Astrocyte (in vitro differentiated cells and primary cell): ENCODE results near the gene TENT4A. TPM values are rescaled to one million over a fixed set of nuclear protein-coding genes. Genes with fewer than 3 reads are reported as not detected.

Experiments
- DNase-seq: peaks from one replicate; pipeline ENCODE4 v3.0.0-alpha.2; 2010; ENCODE audit warnings: low read depth
- FAIRE-seq: peaks from 2 replicates; lab custom pipeline; 2011; peaks lifted over from hg19 to GRCh38; lab: Jason Lieb, UNC
- H2AFZ ChIP-seq: 2 replicates; pipeline ENCODE4 v1.6.0; 2012; ENCODE audit warnings: low read depth, low read length, inconsistent platforms
- H3K27ac ChIP-seq: 2 replicates; pipeline ENCODE4 v1.5.1; 2011; ENCODE audit warnings: low read depth, low read length, inconsistent platforms
- H3K27me3 ChIP-seq: 2 replicates; pipeline ENCODE4 v1.6.0; 2011; ENCODE audit warnings: low read length, inconsistent platforms; ENCODE audit not compliant: insufficient read depth
- H3K36me3 ChIP-seq: 2 replicates; pipeline ENCODE4 v1.5.1; 2011; ENCODE audit warnings: low read length, inconsistent platforms; ENCODE audit not compliant: insufficient read depth
- H3K4me1 ChIP-seq: 2 replicates; pipeline ENCODE4 v1.5.1; 2011; ENCODE audit warnings: low read length, inconsistent platforms; ENCODE audit not compliant: insufficient read depth
- H3K4me2 ChIP-seq: 2 replicates; pipeline ENCODE4 v1.6.0; 2012; ENCODE audit warnings: low read length, inconsistent platforms
- H3K4me3 ChIP-seq: 2 replicates; pipeline ENCODE4 v1.5.1; 2011; ENCODE audit warnings: low read depth, mild to moderate bottlenecking, low read length, inconsistent platforms; ENCODE audit not compliant: insufficient read depth
- H3K79me2 ChIP-seq: 2 replicates; pipeline ENCODE4 v1.6.0; 2012; ENCODE audit warnings: mild to moderate bottlenecking, low read length, inconsistent platforms; ENCODE audit not compliant: insufficient read depth
- H3K9ac ChIP-seq: 2 replicates; pipeline ENCODE4 v1.6.0; 2012; ENCODE audit warnings: mild to moderate bottlenecking, low read length, inconsistent platforms
- H3K9me3 ChIP-seq: 2 replicates; pipeline ENCODE4 v1.5.1; 2012; ENCODE audit warnings: low read depth, mild to moderate bottlenecking, low read length, inconsistent platforms; ENCODE audit not compliant: insufficient read depth
- H4K20me1 ChIP-seq: 2 replicates; pipeline ENCODE4 v1.6.0; 2012; ENCODE audit warnings: low read length, inconsistent platforms; ENCODE audit not compliant: insufficient read depth
- H3K27ac Mint-ChIP-seq: one replicate; pipeline ENCODE4 v1.8.0; 2021; ENCODE audit warnings: mild to moderate bottlenecking, mixed read lengths; ENCODE audit not compliant: unreplicated experiment
- H3K27me3 Mint-ChIP-seq: one replicate; pipeline ENCODE4 v1.8.0; 2021; ENCODE audit warnings: low read depth, mixed read lengths; ENCODE audit not compliant: unreplicated experiment
- H3K36me3 Mint-ChIP-seq: one replicate; pipeline ENCODE4 v1.8.0; 2021; ENCODE audit warnings: low read depth, mixed read lengths; ENCODE audit not compliant: unreplicated experiment
- H3K4me1 Mint-ChIP-seq: one replicate; pipeline ENCODE4 v1.8.0; 2021; ENCODE audit warnings: low read depth, mixed read lengths; ENCODE audit not compliant: unreplicated experiment
- H3K4me3 Mint-ChIP-seq: one replicate; pipeline ENCODE4 v1.8.0; 2021; ENCODE audit warnings: mild to moderate bottlenecking, moderate library complexity, mixed read lengths; ENCODE audit not compliant: unreplicated experiment
- H3K9me3 Mint-ChIP-seq: one replicate; pipeline ENCODE4 v1.8.0; 2021; ENCODE audit warnings: mild to moderate bottlenecking, mixed read lengths; ENCODE audit not compliant: unreplicated experiment
- EZH2 ChIP-seq: IDR thresholded peaks from 2 replicates; pipeline ENCODE4 v1.6.1; 2012; ENCODE audit warnings: mild to moderate bottlenecking, low read length, inconsistent platforms; ENCODE audit not compliant: insufficient read depth
- total RNA-seq: library from RNA; stranded (reverse); gene quantifications from 2 replicates; pipeline ENCODE4 v1.2.1, GENCODE V29; 2021
- TF ChIP-seq, protein P1 (sequence below): IDR thresholded peaks from 2 replicates; pipeline ENCODE4 v1.5.1; 2011; ENCODE audit warnings: low read depth, mild to moderate bottlenecking, inconsistent platforms, low read length, moderate library complexity; ENCODE audit not compliant: insufficient read depth

TENT4A gene
- total RNA-seq, 1 donor from 2014 or later = 18.8 TPM

DNA sequence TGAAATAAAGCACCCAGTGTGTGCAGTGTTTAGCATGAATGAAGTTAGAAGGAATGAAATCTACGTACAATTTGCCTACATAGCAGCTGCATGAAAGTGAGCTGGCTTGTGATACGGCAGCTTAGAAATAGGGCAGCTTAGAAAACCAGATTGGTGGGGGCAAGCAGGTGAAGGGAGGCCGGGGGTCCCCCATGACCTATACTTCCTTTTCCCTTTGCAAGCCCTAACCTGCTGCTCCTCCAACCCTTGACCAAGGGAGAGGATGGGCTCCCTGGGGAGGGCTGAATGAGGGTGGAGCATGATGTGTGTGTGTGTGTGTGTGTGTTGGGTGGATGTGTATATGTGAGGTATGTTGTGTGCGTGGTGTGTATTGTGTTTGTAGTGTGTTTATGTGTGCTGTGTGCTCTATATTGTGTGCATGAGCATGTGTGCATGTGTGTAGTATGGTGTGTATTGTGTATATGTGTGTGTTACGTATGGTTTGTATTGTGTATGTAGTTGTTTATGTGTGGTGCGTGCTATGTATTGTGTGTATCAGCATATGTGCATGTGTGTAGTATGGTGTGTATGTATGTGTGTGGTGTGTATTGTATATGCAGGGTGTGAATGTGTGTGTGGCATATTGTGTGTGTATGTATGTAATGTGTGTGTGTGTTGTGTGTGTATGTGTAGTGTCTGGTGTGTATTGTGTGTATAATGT is 72.1 kb downstream of the TENT4A start:
- Histone ChIP-seq H3K4me2 (no peak overlapping the region), H3K36me3 (no peaks in the 10 kb centered on the region), H3K9ac (no peak overlapping the region), H2AFZ (no peak overlapping the region), H3K4me1 (no peaks in the 10 kb centered on the region), H3K27me3 (no peaks in the 10 kb centered on the region), H3K4me3 (no peak overlapping the region), H3K27ac (no peak overlapping the region), H4K20me1 (no peaks in the 10 kb centered on the region), H3K9me3 (no peaks in the 10 kb centered on the region), H3K79me2 (no peaks in the 10 kb centered on the region)
- Mint-ChIP-seq H3K4me1 (peaks cover 4% of the 10 kb centered on the region), H3K27me3 (peaks cover 11% of the 10 kb centered on the region), H3K27ac (no peak overlapping the region), H3K4me3 (no peak overlapping the region), H3K36me3 (peaks cover 2% of the 10 kb centered on the region), H3K9me3 (peaks cover under 1% of the 10 kb centered on the region)
- no peak for FAIRE-seq
- TF ChIP-seq, protein P1, sequence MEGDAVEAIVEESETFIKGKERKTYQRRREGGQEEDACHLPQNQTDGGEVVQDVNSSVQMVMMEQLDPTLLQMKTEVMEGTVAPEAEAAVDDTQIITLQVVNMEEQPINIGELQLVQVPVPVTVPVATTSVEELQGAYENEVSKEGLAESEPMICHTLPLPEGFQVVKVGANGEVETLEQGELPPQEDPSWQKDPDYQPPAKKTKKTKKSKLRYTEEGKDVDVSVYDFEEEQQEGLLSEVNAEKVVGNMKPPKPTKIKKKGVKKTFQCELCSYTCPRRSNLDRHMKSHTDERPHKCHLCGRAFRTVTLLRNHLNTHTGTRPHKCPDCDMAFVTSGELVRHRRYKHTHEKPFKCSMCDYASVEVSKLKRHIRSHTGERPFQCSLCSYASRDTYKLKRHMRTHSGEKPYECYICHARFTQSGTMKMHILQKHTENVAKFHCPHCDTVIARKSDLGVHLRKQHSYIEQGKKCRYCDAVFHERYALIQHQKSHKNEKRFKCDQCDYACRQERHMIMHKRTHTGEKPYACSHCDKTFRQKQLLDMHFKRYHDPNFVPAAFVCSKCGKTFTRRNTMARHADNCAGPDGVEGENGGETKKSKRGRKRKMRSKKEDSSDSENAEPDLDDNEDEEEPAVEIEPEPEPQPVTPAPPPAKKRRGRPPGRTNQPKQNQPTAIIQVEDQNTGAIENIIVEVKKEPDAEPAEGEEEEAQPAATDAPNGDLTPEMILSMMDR = no peak
- no peak for TF ChIP-seq EZH2
- DNase-seq = no peak

DNA sequence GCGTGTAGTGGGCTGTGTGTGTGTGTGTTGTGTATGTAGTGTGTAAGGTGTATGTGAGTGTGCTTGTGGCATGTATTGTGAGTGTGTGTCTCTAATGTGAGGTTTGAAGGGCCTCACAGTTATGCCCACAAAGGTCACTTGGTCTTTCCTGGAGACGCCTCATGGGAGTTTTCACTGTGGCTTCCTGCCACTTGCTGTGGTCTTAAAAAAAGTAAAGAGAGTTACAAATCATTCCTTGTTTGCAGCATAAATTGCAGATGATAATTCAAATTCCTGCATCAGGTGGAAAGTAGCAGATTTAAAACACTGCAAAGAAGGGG is 72.6 kb downstream of the TENT4A start:
- no peak overlapping the region for H2AFZ ChIP-seq
- Mint-ChIP-seq H3K27ac (no peak overlapping the region), H3K9me3 (peaks cover 2% of the 10 kb centered on the region), H3K4me1 (peaks cover 4% of the 10 kb centered on the region), H3K4me3 (no peak overlapping the region), H3K36me3 (peaks cover 1% of the 10 kb centered on the region), H3K27me3 (peaks cover 15% of the 10 kb centered on the region)
- H3K36me3 ChIP-seq = no peaks in the 10 kb centered on the region
- H4K20me1 ChIP-seq = no peaks in the 10 kb centered on the region
- FAIRE-seq (no peak), DNase-seq (no peak)
- no peak overlapping the region for H3K4me2 ChIP-seq
- TF ChIP-seq, protein P1 = no peak
- TF ChIP-seq EZH2 = no peak
- H3K9ac ChIP-seq = no peak overlapping the region
- no peaks in the 10 kb centered on the region for H3K9me3 ChIP-seq
- H3K4me1 ChIP-seq = no peaks in the 10 kb centered on the region
- no peaks in the 10 kb centered on the region for H3K27me3 ChIP-seq
- no peaks in the 10 kb centered on the region for H3K79me2 ChIP-seq
- H3K27ac ChIP-seq = no peak overlapping the region
- no peak overlapping the region for H3K4me3 ChIP-seq

DNA sequence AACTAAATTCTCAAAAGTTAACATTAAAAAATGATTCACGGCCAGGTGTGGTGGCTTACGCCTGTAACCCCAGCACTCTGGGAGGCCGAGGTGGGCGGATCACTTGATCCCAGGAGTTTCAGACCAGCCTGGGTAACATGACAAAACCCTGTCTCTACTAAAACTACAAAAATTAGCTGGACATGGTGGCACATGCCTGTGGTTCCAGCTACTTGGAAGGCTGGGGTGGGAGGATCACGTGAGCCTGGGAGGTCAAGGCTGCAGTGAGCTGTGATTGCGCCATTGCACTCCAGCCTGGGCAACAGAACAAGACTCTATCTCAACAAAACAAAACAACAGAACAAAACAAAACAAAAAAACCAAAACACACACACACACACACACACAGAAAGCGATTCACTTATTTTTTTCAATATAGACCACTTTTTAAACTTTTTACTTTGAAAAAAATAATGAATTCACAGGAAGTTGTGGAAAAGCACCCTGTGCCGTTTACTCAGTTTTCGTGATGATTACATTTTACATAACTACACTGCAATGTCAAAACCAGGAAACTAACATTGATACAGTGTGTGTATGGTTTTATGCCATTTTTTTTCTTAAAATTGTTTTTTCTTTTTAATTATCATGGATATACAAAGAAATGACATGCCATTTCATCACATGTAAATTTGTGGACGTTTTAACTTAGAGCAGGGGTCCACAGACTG is 73.7 kb downstream of the TENT4A start:
- H3K9me3 ChIP-seq = no peaks in the 10 kb centered on the region
- DNase-seq = no peak
- H3K9me3 Mint-ChIP-seq = peaks cover 2% of the 10 kb centered on the region
- H3K27me3 Mint-ChIP-seq = peaks cover 22% of the 10 kb centered on the region
- H3K36me3 ChIP-seq = no peaks in the 10 kb centered on the region
- H3K4me2 ChIP-seq = no peak overlapping the region
- TF ChIP-seq, protein P1 = no peak
- TF ChIP-seq EZH2 = no peak
- no peak overlapping the region for H3K27ac Mint-ChIP-seq
- no peak overlapping the region for H3K4me3 Mint-ChIP-seq
- H3K27me3 ChIP-seq = no peaks in the 10 kb centered on the region
- H3K9ac ChIP-seq = no peak overlapping the region
- H4K20me1 ChIP-seq = no peaks in the 10 kb centered on the region
- H3K4me1 ChIP-seq = no peaks in the 10 kb centered on the region
- FAIRE-seq = no peak
- H3K79me2 ChIP-seq = no peaks in the 10 kb centered on the region
- peaks cover 4% of the 10 kb centered on the region for H3K4me1 Mint-ChIP-seq
- H3K27ac ChIP-seq = no peak overlapping the region
- no peak overlapping the region for H3K4me3 ChIP-seq
- no peaks in the 10 kb centered on the region for H3K36me3 Mint-ChIP-seq
- H2AFZ ChIP-seq = no peak overlapping the region
